GM21619 (cell line): ENCODE data around the gene FMNL1.
"Not testable (repeated sequence)": the region's sequence is repeated elsewhere in the genome, so short reads cannot be mapped to it uniquely, and the experiment has no call there.

Experiments
- ATAC-seq: cut with Tn5 transposase; IDR thresholded peaks from one replicate; pipeline ENCODE4 v1.9.1; 2021; ENCODE audit not compliant: unreplicated experiment

FMNL1 gene, protein sequence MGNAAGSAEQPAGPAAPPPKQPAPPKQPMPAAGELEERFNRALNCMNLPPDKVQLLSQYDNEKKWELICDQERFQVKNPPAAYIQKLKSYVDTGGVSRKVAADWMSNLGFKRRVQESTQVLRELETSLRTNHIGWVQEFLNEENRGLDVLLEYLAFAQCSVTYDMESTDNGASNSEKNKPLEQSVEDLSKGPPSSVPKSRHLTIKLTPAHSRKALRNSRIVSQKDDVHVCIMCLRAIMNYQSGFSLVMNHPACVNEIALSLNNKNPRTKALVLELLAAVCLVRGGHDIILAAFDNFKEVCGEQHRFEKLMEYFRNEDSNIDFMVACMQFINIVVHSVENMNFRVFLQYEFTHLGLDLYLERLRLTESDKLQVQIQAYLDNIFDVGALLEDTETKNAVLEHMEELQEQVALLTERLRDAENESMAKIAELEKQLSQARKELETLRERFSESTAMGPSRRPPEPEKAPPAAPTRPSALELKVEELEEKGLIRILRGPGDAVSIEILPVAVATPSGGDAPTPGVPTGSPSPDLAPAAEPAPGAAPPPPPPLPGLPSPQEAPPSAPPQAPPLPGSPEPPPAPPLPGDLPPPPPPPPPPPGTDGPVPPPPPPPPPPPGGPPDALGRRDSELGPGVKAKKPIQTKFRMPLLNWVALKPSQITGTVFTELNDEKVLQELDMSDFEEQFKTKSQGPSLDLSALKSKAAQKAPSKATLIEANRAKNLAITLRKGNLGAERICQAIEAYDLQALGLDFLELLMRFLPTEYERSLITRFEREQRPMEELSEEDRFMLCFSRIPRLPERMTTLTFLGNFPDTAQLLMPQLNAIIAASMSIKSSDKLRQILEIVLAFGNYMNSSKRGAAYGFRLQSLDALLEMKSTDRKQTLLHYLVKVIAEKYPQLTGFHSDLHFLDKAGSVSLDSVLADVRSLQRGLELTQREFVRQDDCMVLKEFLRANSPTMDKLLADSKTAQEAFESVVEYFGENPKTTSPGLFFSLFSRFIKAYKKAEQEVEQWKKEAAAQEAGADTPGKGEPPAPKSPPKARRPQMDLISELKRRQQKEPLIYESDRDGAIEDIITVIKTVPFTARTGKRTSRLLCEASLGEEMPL

DNA sequence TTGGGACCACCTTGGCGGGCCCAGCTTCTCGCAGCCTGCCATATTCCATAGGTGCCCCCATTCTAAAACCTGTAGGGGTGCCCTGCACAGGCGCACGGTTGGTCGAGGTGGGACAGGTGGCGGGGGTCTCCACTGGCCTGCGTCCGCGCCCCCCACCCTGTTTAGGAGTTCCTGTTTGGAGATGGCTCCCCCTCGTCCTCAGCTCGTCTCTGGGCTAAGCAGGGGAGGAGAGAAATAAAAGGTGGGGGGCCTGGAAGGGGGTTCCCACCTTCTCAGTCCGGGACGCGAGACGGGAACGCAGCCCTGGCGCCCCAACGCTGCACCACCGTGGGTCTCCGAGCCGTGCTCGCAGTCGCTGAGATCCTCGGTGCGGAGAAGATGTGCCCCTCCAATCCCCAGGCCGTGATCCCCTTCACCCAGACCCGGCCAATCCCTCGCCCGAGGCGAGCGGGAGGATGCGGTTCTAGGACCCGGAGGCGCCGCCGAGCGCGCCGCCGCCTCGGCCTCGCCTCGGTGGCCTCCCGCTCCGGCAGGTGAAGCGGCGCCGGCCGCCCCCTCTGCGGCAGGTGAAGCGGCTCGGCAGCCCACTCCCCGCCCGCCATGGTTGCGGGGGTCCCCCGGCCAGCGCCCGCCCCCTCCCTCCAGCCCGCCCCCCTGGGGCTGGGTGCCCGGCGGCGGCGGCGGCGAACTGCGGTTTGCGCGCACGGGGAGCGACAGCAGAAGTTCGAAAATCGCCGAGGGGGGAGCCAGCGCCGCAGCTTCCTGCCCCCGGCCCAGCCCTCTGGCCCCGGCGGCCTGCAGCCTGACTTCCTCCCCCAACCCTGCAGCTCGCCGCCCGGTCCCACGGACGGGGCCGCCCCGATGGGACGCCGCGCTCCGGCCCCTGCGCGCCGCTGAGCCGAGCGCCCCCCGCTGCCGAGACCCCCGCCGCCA, at the start of gene FMNL1:
FMNL1 (plus strand) TSS at position 805 of the 933 bp plus-strand sequence. CDS start 240 bp downstream, outside the sequence.
- ATAC-seq, result no peak

DNA sequence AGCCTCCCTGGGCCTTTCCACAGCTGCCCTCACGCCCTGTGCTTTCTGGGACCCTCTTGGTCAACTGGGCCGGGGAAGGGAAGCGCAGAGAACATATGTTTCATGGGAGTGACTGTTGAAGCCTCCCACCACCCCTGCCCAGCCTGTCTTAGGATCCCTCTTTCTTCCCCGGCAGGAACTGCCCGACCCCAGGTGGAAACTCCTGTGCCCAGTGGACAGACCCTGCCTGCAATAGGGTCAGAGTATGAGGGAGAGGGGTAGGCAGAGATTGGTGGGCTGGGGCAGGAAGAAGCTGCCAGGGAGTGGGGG, 49.5 kb upstream of the FMNL1 start:
- ATAC-seq, result no peak

DNA sequence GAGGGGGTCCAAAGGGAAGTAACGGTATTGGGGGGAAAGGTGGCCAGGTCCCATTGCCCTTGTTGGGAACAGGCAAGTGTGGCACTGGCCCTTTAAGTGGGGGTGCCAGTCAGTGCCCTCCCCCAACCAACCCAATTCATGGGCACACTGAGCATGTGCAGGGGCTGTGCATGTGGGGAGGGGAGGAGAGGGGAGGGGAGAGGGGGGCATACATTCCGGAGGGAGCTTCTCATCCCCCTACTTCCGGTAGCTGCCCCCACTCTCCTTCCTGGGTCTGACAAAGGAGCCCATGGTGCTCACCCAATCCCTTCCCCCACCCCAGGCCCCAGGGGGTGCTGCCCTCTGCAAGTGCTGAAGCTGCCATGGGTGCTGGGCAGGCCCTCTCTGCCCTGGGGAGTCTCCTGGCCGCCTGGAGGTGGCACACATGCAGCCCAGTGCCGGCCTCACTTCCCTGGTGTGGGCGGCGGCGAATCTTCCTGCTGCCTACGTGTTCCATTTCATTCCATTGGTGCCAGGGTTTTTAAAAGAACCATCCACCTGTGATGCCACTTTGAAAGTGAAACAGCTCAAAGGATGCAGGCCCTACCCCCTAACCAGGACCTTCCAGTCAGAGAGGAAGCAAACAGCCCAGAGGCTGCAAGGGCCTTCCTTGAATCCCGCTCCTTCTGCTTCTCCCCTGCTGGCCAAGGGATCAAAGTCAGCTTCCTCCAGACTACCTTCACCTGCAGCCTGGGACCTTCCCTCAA, 49.0 kb upstream of the FMNL1 start:
- ATAC-seq, result no peak

DNA sequence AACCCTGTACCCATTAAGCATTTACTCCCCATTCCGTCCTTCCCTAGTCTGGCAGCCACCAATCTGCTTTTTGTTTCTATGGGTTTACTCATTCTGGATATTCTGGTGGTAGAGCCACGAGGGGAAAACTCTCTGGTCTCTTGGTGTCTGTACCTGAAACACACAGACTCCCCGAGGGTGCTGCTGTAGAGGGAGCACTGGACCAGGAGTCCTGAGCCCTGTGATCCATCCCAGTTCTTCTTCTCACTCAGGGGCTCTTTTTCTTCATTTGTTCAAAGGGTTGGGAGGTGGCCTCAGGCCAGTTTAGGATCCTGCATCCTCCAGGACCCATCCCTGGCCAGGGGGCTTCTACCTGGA, 45.9 kb upstream of the FMNL1 start:
- no peak for ATAC-seq

DNA sequence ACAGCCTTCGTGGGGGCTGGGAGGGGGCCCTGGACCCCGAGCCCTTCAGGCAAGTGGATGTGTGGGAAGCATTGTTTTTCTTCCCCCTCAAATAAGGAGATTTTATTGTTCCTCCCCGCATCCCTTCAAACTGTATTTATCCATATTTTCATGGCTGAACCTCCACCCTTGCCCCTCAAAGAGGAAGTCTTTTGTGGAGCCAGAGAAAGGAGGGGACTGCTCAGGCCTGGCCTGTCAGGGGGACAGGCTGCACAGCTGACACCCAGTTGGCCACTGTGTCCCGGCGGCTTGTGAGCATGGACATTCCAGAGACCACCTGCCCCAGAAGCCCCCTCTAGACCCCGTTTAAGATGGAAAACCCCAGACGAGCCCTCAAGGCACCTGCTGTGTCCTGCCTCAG, 44.1 kb upstream of the FMNL1 start:
- ATAC-seq, result no peak

DNA sequence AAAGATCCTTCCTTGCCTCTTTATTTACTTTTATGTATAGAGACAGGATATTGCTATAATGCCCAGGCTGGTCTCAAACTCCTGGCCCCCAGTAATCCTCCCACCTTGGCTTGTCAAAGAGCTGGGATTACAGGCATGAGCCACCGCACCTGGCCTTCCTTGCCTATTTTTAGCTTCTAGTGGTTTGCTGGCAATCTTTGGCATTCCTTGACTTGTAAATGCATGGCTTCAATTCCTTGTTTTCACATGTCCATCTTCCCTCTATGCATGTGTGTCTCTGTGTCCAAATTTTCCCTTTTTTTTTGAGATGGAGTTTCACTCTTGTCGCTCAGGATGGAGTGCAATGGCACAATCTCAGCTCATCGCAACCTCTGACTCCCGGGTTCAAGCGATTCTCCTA, 37.5 kb upstream of the FMNL1 start:
- no peak for ATAC-seq

DNA sequence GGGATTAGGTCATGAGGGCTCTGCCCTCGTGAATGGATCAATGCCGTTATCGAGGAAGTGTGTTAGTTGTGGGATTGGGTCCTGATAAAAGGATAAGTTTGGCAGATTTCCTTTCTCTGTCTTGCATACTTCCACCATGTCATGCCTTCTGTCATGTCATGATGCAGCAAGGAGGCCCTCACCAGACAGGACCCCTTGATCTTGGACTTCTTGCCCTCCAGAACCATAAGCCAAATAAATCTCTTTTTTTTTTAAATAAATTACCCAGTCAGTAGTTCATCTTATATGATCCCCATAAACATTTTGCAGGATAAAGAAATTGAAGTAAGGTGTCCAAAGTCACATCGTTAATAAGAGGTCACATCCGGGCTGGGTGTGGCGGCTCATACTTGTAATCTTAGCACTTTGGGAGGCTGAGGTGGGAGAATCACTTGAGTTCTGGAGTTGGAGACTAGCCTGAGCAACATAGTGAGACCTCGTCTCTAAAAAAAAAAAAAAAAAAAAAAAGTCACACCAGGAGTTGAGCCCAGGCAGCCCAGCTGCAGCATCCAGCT, 34.8 kb upstream of the FMNL1 start:
- no peak for ATAC-seq

DNA sequence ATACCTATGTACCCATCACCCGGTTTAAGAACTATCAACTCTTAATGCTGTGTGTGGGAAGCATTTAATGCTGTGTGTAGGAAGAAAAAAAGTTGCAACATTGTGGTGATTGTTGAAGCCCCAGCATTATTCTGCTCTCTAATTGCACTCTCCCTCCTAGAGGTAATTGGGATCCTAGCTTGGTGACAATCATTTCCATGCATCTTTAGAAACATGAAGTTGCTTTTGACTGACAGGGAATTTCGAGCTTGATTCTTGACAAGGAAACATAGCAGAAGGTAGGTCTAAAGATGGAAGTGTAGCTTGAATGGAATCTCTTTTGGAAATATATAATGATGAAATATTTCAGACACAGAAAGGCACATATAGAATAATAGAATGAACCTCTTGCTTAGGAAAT, 32.7 kb upstream of the FMNL1 start:
- no peak for ATAC-seq

DNA sequence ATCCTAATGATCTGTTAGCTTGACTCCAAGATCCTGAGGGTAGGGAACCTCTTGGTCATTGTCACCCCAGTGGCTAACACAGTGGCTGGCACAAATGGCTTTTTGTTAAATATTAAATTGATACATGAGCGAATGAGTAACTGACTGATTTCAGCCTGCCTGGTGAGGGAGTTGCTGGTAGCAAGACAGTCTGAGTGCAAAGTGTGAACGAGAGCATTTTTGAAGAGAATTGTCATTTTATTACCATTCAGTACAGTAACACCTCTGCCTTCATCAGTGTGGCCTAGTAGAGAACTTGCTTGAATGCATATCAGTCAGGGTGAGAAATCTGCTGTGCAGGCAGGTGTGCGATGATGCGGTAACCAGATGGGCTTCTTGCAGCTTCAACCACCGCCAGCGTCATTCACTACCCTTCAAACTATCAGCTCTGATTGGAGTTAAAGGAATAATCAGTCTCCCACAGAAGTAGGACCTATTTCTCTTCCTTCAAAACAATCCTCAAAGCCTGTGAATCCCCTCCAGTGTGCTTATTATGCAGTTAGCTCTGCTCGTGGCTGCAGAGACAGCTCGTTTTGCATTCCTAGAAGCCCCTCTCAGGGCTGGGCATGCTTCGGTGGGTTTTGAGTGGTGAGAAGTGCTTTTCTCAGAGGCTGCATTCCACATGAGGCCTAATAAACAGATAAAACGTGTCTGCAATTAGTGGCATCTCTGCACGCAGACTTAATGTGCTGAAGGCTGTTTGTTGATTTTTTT, 31.0 kb upstream of the FMNL1 start:
- no peak for ATAC-seq

DNA sequence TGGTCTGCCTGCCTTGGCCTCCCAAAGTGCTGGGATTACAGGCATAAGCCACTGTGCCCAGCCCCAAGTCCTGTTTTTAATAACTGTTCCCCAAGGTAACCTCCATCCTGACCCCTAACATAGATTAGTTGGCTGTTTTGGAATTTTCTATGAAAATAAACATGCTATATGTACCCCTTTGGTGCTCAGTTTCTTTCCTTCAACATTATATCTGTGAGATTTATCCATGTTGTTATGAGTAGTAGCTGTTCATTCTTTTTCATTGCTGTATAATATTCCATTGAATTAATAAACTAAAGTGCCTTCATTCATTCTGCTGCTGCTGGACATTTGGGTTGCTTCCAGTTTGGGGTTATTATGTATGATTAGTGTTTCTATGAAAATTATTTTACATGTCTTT, 26.3 kb upstream of the FMNL1 start:
- no peak for ATAC-seq

DNA sequence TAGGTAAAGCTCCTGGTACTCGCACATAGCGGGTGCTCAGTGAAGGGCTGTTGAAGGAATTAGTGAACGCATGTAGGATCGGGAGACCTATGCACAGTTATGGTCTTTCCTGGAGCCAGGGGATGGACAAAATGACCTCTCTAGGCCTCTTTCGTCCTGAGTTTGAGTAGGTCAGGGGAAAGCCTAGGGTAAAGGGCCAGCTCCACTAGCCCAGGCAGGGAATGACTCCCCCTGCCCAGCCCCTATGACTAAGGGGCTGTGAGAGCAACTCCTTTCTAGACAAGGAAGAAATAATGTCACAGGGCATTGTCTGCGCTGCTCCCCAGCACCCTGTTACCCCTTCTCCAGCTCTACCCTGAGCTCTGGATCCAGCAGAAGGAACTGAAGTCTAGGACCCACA, 24.6 kb upstream of the FMNL1 start:
- no peak for ATAC-seq

DNA sequence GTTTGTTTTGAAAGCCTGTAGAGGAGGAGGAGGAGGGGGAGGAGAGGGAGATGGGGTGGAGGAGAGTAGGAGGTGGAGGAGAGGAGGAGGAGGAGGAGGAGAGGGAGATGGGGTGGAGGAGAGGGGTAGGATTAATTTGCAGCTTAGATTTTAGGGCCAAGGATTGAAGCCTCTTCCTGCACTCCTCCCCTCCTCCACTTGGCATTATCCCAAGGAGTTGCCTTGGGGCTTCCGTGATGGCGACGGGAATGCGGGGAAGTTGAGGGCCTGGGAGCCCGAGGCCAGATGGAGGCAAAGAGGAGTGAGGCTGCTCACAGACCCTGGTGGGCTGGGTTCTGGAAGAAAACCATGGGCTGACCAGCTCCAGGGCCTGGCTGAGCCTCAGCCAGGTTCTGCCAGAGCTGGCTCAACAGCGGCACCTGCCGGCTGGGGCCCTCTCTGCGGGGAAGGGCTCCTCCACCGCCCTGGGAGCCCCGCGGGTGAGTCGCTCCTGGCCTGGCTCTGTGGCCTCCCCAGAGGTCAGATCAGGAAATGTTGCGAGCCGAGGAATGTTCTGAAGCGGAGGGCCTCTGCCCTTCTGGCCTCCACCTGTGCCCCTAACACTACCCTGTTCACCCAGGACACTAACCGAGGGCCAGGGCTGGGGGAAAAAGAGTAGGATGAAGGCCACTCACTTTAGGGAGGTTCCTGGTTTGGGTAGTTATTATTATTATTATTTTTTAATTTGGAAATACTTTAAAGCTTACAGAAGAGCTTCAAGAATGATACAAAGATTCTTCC, 23.9 kb upstream of the FMNL1 start:
- no peak for ATAC-seq

DNA sequence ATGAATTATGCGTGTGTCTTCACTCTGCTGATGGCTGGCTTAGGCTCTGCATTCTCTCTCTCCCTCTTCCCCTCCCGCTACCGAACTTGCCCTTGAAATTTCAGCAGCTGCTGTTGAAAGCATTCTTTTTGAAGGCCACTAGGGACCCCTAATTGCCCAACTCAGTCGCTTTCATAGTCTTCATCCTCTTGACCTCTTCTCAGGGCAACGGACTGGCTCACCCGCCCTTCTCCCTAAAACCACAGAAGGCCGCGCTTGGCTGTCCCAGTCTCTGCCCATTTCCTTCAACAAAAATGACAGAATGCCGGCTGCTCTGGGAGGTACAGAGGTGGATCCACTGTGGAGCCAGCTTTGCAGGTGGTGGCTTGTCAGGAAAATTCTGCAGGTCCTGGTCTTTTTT, 21.0 kb upstream of the FMNL1 start:
- no peak for ATAC-seq

DNA sequence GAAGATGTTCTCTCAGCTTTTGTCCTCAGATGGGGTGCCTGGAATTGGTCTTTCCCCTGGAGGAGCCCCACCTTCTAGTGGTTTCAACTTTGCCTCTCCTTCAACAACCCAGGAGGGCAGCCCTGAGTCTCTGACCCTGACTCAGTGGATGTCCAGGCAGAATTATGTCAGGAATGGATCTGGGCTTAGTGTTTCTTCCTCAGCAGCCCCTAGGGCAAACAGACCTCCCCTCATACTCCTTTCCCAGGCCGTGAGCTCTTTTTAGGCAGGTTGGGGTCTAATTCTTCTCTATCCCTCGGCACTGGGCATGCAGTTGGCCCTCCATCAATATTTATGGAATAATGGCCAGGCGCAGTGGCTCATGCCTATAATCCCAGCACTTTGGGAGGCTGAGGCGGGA, 20.2 kb upstream of the FMNL1 start:
- ATAC-seq, result no peak

DNA sequence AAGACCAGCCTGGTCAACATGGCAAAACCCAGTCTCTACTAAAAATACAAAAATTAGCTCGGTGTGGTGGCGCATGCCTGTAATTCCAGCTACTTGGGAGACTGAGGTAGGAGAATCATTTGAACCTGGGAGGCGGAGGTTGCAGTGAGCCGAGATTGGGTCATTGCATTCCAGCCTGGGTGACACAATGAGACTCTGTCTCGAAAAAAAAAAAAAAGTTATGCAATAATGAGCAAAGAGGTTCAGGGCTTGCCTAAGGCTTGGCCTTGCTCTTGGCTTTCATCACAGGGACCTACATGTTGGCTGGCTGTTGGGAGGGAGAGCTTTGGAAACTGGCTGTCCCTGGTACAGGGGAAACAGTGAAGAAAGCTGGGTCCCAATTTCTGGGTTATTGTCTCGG, 19.8 kb upstream of the FMNL1 start:
- ATAC-seq, result not testable (repeated sequence)

DNA sequence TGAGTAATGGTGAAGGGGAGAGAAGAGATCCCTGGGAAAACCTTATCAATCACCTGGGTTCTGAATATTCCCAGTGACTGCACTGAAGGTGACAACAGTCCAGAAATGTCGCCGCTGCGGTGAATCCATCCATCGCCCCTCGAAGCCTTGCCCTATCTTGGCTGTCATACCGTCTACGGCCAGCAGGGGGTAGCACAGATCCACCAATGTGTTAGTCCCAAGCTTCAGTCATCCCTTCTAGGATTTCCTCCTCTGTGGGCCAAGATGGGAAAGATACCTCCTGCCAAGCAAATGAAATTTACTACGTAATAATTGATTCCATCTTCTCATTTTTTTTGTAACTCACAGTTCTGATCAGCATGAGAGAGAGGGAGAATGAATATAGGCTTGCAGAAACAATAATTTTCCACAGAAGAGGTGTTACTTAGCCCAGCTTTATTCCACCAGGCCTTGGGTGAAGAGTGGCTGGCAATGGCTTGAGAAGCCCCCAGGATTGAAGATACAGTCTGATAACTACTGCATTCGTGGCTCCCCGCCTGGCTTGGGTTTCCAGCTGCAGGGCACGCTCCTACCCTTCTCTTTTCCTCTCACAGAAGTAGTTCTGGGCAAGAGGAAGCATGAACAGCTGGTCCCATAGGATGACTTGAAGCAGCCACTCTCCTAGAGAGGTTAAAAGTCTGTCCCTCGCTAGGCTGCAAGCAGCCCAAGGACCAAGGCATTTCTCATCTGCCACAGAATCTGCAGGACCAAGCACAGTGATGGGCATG, 2.6 kb upstream of the FMNL1 start:
- no peak for ATAC-seq

DNA sequence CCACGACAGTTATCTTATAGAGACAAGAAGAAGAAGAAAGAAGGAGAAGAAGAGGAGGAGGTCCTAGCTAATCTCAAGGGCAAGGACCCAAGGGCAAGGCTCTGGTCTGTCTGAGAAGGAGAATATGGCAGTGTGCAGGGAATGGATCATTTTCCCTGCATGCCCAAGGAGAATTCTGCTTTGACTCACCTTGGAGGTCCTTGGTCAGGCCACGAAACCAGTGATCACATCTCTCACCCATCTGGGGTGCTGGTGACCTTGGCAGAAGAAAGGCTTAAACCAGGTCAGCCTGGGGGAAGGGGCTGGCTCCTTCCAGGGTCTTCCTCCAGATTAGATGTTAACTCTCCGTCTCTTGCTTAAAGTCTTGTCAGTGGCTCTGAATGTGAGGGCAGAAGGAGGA, 1.6 kb upstream of the FMNL1 start:
- ATAC-seq, result no peak

DNA sequence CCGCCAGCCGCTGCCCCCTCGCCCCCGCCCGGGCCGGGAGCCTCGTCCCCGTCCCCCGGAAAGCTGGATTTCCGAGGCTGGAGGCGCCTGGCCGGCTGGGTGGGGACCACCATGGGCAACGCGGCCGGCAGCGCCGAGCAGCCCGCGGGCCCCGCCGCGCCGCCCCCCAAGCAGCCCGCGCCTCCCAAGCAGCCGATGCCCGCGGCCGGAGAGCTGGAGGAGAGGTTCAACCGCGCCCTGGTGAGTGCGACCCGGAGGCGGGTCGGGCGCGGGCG, 266 bp downstream of the FMNL1 start:
- no peak for ATAC-seq
